NCI-H128 (cell line): Measurements from ENCODE around the gene SMU1.
"Not testable (repeated sequence)": the region's sequence is repeated elsewhere in the genome, so short reads cannot be mapped to it uniquely, and the experiment has no call there.

ENCODE experiments used
- DNase-seq: peaks from one replicate; lab custom pipeline; 2025; ENCODE audit not compliant: unreplicated experiment; lab: John Stamatoyannopoulos, UW

The SMU1 gene

DNA sequence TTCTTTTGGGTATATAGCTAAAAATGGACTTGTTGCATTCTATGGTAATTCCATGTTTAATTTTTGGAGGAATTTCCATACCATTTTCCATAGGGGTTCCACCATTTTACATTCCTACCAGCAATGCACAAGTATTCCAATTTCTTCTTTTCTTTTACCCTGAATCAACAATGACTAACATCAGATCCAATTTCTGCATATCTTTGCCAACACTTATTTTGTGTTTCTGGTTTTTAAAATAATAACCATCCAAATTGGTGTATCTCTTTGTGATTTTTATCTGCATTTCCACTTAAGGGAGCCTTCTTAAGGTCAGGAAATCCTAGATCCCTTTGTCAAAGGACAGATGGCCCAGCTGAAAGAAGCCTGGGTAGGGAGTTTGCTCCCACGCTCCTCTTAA lies 29.5 kb upstream of the SMU1 start:
- no peak for DNase-seq

DNA sequence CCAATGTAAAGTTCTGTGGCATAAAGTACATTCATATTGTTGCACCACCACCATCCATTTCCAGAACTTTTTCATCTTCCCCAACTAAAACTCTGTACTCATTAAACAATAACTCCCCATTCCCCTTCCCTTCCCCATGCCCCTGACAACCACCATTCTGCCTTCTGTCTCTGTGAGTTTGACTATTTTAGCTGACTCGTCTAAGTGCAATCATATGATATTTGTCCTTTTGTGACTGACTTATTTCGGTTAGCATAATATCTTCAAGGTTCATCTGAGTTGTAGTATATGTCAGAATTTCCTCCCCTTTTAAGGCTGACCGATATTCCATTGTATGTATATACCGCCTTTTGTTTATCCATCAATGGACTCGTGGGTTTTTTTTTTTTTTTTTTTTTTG lies 29.0 kb upstream of the SMU1 start:
- DNase-seq = no peak

DNA sequence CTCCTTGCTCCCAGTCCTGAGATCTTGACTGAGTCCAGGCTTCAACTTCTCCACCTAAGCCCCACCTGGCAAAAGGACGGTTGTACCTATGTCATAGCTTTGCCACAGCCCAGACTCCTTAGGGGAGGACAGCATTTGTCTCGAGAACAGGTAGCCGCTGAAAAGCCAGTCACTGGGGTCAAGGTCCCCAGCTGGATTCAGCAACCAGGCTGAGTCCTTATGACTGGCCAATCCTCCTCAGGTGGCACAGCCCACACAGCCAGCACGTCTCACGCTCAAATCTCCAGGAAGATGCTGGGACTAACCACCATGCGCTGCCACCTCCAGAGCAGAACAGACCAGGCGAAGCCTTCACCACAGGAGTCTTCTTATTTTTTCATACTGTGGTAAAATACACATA lies 27.9 kb upstream of the SMU1 start:
- no peak for DNase-seq

DNA sequence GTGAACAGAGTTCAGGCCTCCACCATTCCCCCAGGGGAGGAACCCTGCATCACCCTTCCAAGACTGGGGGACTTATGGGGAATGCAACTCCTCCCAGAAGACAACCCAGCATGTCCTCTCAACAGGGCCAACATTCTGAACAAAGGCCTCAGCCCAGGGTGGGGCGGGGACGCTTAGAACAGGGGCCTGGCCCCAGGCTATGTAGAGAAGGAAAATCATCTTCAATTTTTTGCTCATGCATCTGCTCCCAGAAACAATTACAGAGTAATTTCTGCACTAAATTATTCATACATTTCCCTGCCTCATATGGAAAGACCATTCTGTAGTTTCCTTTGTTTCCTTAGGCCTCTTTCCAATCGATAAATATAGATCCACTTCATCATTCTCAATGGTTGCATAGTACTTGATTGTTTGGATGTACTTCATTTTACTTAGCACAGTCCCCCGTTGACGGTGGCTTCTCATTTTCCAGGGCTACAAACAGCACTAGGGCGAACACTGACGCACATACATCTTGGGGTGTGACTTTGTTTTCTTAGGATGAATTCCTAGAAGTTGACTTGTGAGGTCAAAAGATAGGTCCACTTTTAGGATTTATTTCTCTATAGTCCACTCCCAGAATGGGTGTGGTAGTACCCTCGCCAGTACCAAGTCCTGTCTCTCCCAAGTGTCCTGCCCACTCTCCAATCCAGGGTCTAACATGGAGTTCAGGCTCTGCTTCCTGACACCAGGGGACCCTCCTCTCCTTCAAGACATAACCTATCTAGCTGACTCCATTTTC lies 27.2 kb upstream of the SMU1 start:
- no peak for DNase-seq

DNA sequence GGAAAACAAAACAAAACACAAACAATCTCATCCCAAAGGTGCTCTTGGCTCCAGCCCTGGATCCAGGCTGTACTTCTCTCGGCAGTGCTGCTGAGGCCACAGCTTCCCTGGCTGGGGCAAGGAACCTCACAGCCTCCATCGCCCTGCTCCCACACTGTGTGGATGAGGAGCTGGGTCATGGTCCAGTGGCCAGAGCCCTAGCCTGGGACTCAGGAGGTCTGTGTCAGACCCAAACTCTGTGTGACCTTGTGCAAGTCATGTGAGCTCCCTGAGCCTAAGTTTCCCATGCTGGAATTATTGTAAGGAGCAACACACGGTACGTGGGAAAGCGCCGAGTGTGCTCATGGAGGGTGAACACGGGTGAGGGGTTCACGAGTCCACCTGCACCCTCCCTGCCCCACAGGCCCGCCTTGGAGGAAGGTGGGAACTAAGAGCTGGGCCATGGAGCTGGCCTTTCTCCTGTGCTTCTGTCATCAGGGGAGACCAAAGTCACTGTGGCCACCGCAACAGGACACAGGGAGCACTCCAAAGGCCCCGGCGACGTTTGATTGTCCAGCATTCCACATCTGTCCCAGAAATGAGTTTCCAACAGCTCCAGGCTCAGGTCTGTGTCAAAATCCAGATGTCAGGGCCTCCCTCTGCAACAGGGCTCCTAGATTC lies 26.2 kb upstream of the SMU1 start:
- no peak for DNase-seq

DNA sequence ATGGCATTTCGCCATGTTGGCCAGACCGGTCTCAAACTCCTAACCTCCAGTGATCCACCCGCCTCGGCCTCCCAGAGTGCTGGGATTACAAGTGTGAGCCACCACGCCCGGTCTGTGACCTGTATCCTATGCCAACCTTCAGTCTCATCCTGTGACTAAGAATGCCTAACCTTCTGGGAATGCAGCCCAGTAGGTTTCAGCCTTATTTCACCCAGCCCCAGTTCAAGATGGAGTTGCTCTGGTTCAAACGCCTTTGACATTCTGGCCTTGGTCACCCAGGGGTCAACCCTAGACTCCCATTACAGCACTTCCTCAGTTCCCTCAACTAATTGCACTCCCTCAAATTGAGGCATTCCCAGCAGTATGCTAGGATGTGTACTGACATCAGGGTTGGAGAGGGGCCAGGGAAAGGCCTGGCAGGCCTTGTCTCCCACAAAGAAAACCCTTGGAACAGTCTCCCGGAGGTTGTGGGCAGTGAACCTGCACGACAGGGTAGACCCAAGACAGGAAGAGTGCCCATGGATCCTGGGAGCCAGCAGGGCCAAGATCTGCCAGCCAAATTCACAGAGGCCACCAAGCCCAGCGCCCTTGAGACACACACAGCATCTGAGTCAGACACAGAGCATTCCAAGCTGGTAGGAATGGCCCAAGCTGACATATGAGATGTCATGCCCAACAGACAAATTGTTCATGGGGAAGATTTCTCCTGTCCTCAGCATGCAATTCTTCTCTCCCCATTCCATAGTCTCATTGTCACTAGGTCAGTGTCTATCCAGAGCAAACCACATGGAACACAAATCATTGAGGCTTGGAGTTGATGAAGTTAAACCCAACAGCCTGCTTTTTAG lies 24.9 kb upstream of the SMU1 start:
- DNase-seq = no peak

DNA sequence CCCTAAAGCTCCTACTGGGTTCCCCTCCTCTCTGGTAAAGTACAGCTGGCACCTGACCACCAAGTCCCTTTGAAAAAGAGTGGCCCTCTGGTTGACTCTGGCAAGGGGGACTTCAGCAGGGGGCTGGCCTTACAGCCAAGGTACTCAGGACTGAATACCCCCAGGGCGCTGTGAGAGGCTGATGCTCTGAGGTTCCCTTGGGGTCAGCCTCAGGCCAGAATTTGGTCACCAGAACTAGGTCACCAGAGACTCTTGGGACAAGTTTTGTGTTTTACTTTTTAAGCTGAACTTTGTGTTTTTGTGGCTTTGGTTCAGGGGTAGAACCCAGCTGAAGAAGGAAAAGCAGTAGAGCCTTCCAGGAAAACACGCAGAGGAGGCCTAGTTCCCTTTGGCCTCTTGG lies 23.3 kb upstream of the SMU1 start:
- DNase-seq = no peak

DNA sequence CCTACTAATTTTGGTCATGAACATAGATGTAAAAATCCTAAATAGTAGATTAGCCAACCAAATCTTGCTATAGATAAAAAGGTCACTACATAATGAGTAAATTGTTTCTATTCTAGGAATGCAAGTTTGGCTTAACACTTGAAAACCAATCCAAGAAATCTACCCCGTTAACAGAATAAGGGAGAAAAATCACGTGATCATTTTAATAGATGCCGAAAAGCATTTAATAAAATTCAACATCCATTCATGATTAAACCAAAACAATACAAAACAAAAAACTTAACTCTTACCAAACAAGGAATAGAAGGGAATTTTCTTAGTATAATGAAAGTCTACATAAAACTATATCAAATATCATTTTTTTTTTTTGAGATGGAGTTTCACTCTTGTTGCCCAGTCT lies 20.7 kb upstream of the SMU1 start:
- DNase-seq = no peak

DNA sequence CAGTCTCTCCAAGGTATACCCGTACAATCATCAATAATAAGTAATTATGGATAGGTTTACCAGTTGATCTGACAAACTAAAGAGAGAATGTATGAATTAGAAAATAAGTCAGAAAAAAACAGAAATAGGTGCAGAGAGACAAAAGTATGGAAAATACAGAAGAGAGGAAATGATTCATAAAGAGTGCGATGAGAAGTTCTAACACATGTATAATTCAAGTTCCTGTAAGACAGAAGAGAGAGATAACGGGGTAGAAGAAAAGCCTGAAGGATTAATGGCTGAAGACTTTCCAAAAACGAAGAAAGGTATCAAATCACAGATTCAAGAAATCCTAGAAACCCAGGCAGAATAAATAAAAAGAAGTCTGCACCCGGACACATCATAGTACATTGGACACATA lies 16.2 kb upstream of the SMU1 start:
- no peak for DNase-seq

DNA sequence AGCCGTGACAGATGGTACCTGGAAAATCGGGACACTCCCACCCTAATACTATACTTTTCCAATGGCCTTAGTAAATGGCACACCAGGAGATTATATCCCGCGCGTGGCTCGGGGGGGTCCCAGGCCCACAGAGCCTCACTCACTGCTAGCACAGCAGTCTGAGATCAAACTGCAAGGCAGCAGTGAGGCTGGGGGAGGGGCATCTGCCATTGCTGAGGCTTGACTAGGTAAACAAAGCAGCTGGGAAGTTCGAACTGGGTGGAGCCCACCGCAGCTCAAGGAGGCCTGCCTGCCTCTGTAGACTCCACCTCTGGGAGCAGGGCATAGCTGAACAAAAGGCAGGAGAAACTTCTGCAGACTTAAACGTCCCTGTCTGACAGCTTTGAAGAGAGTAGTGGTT lies 9.2 kb upstream of the SMU1 start:
- DNase-seq = not testable (repeated sequence)

DNA sequence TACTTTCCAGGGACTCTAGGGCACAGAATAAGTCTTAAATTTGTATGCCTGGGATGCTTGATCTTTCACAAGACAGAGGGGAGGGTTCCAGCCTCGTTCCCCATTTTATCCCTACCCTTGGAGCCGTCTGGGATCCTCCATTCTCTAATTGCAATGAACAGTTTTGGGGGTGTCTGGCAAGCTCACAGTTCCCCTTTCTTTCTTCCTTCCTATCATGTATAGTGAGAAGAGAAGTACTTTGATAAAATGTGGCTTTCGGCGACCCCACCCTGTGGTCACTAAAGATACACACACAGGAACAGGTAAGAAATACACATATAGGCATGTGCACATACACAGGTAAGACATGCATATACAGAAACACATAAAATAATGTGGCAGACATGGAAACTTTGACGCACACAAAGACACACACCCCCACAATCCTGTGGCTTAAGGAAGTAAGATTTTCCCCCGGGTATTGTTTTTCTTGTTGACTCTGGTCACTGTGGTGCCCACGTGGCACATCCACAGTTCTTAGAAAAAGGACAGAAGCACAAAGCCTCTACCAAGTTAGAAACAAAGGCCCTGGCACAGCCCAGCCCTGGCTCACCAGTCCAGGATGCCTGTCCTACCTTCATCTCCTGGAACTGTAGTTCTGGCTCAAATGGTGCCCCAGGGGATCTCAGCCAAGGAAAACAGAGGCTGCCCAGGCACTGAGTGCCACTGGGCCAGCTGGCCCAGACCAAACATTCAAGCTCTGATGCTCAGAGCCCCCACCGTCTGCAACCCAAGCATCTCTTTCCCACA lies 6.3 kb upstream of the SMU1 start:
- no peak for DNase-seq

DNA sequence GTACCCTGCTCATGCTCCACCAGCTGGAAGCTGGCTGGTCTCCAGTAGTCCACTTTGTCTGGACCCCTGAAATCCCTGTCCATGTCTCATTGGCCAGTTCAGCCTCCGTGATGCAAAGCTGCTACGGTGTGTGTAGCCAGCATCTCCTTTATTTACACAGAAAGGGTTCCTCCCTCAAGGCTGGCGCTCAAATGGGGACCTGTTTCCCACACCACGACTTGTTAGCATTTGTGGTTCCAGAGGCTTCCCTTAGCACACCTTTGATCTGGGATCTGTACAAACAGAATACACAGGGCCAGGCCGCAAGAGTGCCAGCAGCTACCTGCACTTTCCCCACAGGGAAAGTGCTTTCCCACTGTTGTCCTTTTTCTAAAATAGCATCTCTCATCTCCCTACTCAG lies 5.7 kb upstream of the SMU1 start:
- DNase-seq = no peak

DNA sequence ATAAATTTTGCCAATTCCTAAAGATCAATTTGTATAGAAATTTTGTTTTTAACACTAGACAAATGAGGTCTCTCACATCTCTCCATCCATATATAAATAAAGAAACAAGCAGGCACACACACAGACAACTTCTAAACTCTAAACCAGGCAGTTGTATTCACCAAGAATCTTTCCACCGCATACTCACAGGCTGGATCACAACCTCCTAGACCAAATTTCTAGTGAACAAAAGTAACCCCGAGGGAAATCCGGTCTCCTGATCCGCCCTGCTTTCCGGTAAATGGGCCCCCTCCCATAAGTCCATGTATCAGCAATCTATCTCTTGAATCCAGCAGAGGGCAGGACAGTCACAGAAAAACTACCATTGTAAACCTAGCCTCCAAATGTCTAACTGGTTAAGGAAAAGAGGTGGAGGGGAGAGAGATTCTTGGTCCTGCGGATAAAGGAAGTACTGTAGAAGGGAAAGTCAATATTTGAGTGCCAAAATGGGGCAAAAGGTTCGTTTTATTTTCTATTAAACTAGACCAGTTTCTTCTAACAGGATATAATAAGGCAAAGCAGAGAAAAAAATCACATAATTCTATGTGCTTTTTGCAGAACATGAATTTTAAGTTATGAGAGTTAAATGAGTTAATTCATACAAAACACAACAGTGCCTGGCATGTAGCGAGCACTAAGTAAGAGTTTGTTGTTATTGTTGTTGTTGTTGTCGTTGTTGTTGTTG lies 4.8 kb upstream of the SMU1 start:
- peak; percentile 54 for DNase-seq

DNA sequence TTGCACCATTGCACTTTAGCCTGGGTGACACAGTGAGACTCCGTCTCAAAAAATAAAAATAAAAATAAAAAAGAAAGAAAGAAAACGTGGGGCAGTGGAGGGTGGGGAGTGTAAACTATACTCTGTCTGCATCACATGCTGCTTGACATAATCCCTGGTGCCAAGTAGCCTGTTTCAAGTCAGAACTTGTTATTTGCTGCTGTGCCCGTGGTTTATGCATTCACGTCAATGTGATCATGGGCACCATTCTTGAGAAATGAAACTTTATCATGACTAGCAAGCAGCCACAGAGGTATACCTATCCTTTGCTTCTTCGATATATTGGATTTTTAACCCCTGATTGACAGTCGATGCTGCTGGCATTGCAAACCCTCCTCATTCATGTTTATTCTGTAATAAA lies 4.1 kb upstream of the SMU1 start:
- no peak for DNase-seq

DNA sequence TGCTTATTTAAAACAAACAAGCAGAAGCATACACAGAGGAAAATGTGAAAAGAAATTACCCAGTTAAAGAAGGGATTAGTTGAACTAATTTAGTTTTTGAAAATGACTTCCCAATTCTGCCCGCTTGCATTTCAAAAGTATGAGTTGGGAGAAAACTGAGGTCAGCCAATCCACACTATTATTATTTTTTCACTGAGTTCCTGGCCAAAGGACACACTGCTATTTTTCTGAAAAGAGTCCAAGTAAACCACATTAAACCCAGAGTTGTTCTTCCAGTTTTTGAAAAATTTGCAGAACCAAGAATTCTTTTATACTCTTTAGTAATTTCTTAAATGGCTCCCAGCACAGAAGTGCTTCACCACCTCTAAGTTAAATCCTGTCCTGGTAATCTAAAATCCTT lies 7.5 kb downstream of the SMU1 start:
- no peak for DNase-seq

DNA sequence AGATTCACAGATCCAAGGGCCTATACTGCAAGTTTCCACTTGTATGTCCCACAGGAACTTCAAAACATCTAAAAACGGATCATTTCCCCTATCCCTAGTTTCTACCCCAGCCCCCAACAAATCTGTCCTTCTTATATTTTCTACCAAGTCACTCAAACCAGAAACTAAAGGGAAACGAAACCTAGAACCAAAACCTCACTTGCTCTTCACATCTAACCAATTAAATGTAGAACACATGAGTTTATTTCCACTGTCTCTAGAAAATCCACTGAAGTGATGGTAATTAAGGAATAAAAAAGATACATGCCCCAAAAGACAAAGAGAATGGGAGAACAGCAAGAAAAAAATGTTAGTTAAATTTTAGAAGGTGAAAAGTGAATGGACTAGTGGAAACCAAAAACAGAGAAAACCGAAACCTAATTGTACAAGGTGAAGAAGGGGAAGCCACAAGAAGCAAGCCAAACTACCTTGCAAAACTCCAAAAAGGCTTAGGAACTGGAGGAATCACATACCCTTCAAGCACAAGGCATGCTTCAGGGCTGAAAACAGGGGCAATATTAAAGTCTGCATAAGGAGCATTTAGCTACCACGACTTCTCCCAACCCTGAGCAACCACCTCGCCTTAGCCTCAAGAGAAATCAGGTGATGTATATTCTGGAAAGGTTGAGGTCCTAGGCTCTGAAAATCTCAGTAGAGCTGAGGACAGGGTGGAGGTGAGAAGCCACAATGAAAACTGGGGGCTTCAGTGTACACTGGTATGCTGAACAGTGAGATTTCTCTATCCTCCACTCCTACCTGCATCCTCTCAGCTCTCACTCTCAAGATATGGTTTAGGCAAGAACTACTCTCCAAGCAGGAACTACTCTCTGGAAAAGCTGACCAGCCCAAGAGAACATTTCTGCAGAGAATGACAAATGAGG lies 11.1 kb downstream of the SMU1 start:
- no peak for DNase-seq

DNA sequence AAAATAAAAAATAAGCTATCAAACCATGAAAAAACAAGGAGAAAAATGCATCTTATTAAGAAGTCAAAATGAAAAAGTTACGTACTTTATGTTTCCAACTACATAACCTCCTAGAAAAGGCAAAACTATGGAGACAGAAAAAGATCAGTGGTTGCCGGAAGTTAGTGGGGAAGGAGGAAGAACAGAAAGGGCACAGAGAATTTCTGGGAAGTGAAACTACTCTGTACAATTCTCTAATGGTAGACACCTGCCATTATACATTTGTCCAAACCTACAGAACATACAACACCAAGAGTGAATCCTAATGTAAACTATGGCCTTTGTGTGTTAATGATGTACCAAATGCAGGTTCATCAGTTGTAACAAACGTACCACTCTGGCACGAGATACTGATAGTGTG lies 25.3 kb downstream of the SMU1 start:
- DNase-seq = no peak

DNA sequence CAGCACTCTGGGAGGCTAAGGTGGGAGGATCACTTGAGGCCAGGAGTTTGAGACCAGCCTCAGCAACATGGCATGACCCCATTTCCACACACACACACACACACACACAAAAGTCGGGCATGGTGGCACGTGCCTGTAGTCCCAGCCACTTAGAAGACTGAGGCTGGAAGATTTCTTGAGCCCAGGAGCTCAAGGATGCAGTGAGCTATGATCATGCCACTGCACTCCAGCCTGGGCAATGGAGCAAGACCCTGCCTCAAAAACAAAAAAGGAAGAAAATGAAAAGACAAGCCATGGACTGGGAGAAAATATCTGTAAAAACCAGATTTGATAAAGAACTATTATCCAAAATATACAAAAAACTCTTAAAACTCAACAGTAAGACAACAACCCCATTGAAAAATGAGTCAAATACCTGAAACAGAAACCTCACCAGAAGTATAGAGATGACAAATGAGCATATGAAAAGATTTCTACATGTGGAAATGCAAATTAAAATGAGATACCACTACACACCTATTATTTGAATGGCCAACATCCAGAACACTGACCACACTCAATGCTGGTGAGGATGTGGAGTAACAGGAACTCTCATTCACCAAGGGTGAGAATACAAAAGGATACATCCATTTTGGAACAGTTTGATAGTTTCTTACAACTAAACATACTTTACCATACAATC lies 26.7 kb downstream of the SMU1 start:
- DNase-seq = no peak

DNA sequence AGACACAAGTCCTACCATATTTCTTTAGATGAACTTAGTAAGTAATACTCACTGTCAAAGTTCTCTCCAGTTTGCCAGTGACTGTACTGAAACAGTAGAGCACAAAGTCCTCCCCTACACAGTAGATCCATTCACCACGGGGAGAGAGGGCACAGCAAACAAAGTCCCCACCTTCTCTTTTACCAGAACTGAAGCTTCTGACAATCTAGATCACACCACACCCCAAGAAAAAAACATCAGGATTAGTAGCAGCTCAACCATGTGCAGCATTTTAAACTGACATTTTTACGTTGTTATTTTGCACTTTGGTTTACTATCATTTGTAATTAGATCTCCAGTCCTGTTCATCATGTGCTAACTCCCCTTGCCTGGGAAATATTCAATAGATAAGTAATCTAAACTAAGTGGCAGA lies 28.4 kb downstream of the SMU1 start:
- DNase-seq = no peak
